Breast epithelium (tissue), 4 donors: ENCODE results near the gene NECTIN1. TPM values are rescaled to one million over a fixed set of nuclear protein-coding genes. Genes with fewer than 3 reads are reported as not detected.

Source experiments
- DNase-seq, 2 donors: peaks; one replicate each; pipeline ENCODE4 v3.0.0-alpha.2; 2019; ENCODE audit warnings: low spot score in 2 of 2
- H3K27ac ChIP-seq, 2 donors: fragments of 200-600 bp; sonication (generic) in 1 of 2; one replicate each; pipeline ENCODE4 v1.5.1; 2016 to 2019; ENCODE audit warnings: mild to moderate bottlenecking in 1 of 2
- H3K27me3 ChIP-seq, 2 donors: fragments of 200-600 bp; sonication (generic) in 1 of 2; one replicate each; pipeline versions ENCODE4 v1.5.1 to v1.6.0; 2017 to 2019; ENCODE audit warnings: control low read depth in 1 of 2, mild to moderate bottlenecking in 1 of 2
- H3K36me3 ChIP-seq: fragments of 200-600 bp; one replicate; pipeline ENCODE4 v1.5.1; 2019
- H3K4me1 ChIP-seq, 2 donors: fragments of 200-600 bp; sonication (generic); one replicate each; pipeline ENCODE4 v1.5.1; 2016 to 2019; ENCODE audit warnings: control low read depth in 1 of 2
- H3K4me3 ChIP-seq, 3 donors: fragments of 200-600 bp; sonication (generic); 1 replicate in 2 of 3; 2 replicates in 1 of 3; pipeline ENCODE4 v1.5.1; 2016 to 2019; ENCODE audit warnings: mild to moderate bottlenecking in 3 of 3, moderate library complexity in 2 of 3
- H3K9me3 ChIP-seq, 2 donors: fragments of 200-600 bp; sonication (generic) in 1 of 2; one replicate each; pipeline ENCODE4 v1.5.1; 2016 to 2019; ENCODE audit warnings: control low read depth in 1 of 2
- CTCF ChIP-seq, 3 donors: fragments of 450-650 bp; IDR thresholded peaks; one replicate each; pipeline ENCODE4 v1.5.1; 2016 to 2017; ENCODE audit warnings: antibody characterized with exemption in 3 of 3, mild to moderate bottlenecking in 3 of 3, moderate library complexity in 3 of 3
- POLR2A ChIP-seq: fragments of 450-650 bp; IDR thresholded peaks from one replicate; pipeline ENCODE4 v1.6.1; 2016; ENCODE audit warnings: antibody characterized with exemption, mild to moderate bottlenecking, moderate library complexity
- POLR2AphosphoS5 ChIP-seq, 3 donors: sonication (generic); formaldehyde crosslinking; IDR thresholded peaks; one replicate each; pipeline ENCODE4 v1.6.1; 2017; ENCODE audit warnings: antibody characterized with exemption in 3 of 3
- intact Hi-C: fragments of 100-400 bp; cut with DNase I; formaldehyde crosslinking; loops from one replicate; pipeline ENCODE4 v1.15.1; 2023; ENCODE audit warnings: low total_unique reads
- total RNA-seq, 3 donors: library from RNA; depleted of rRNA; stranded (reverse); fragments of >200 nt; gene quantifications; one replicate each; pipeline ENCODE4 v1.1.0, GENCODE V29; 2016

Gene NECTIN1
- total RNA-seq, 3 donors from 2014 or later, result 2.6 to 6.6 (median 4.5) TPM

GRCh38 chr11:119687373-119688046, 41.5 kb downstream of the NECTIN1 start:
- Histone ChIP-seq H3K4me1 (peaks cover 11 to 16% of the 10 kb centered on the region in 2 donors), H3K9me3 (no peaks in the 10 kb centered on the region), H3K4me3 (no peak overlapping the region), H3K36me3 (no peaks in the 10 kb centered on the region), H3K27me3 (no peaks in the 10 kb centered on the region), H3K27ac (peak overlapping the region; percentile 22 to 95)
- intact Hi-C loops, result no loop called here
- DNase-seq, result peak in 1 of 2 donors; percentile 55
- no peak for TF ChIP-seq CTCF (IDR thresholded peaks at IDR 0.05)
- TF ChIP-seq POLR2AphosphoS5 (IDR thresholded peaks at IDR 0.05), result no peak
- no peak for TF ChIP-seq POLR2A

GRCh38 chr11:119686177-119686882, 42.7 kb downstream of the NECTIN1 start:
- intact Hi-C loops, result no loop called here
- peaks cover 11 to 18% of the 10 kb centered on the region in 2 donors for H3K4me1 ChIP-seq

GRCh38 chr11:119685111-119685746, 43.8 kb downstream of the NECTIN1 start:
- intact Hi-C loops, result no loop called here
- TF ChIP-seq POLR2AphosphoS5 (IDR thresholded peaks at IDR 0.05), result no peak
- TF ChIP-seq POLR2A, result no peak
- TF ChIP-seq CTCF (IDR thresholded peaks at IDR 0.05), result no peak

More at GRCh38 chr11:119686177-119686882, 42.7 kb downstream of the NECTIN1 start:
- Histone ChIP-seq H3K27ac (peak overlapping the region; percentile 22 to 95), H3K9me3 (no peaks in the 10 kb centered on the region), H3K36me3 (no peaks in the 10 kb centered on the region), H3K4me3 (no peak overlapping the region), H3K27me3 (no peaks in the 10 kb centered on the region)
- peak in 1 of 2 donors; percentile 53 for DNase-seq
- TF ChIP-seq CTCF (IDR thresholded peaks at IDR 0.05), result no peak
- peak in 1 of 3 donors; percentile 35 for TF ChIP-seq POLR2AphosphoS5 (IDR thresholded peaks at IDR 0.05)
- TF ChIP-seq POLR2A, result no peak

GRCh38 chr11:119684361-119685110, 44.5 kb downstream of the NECTIN1 start:
- intact Hi-C loops, result no loop called here
- DNase-seq, result peak in 1 of 2 donors; percentile 79
- Histone ChIP-seq H3K36me3 (no peaks in the 10 kb centered on the region), H3K9me3 (no peaks in the 10 kb centered on the region), H3K4me1 (peaks cover 11 to 29% of the 10 kb centered on the region in 2 donors), H3K27ac (peak overlapping the region; percentile 95 to 97), H3K27me3 (no peaks in the 10 kb centered on the region), H3K4me3 (peak overlapping the region in 2 of 3 donors; percentile 21 to 47)
- TF ChIP-seq CTCF (IDR thresholded peaks at IDR 0.05) (no peak), POLR2A (no peak), POLR2AphosphoS5 (IDR thresholded peaks at IDR 0.05) (no peak)

More at GRCh38 chr11:119685111-119685746, 43.8 kb downstream of the NECTIN1 start:
- Histone ChIP-seq H3K4me1 (peaks cover 11 to 29% of the 10 kb centered on the region in 2 donors), H3K9me3 (no peaks in the 10 kb centered on the region), H3K27me3 (no peaks in the 10 kb centered on the region), H3K4me3 (no peak overlapping the region), H3K36me3 (no peaks in the 10 kb centered on the region), H3K27ac (peak overlapping the region; percentile 95 to 97)
- no peak for DNase-seq
